GM18907 (cell line): ENCODE data around the gene PTPRU.

Source experiments
- ATAC-seq: cut with Tn5 transposase; IDR thresholded peaks from one replicate; pipeline ENCODE4 v1.9.1; 2021; ENCODE audit warnings: mild to moderate bottlenecking, moderate library complexity; ENCODE audit not compliant: unreplicated experiment

The PTPRU gene

GRCh38 chr1:29235955-29236711, at the start of gene PTPRU:
Gene PTPRU (plus strand): TSS chr1:29236522. CDS start chr1:29236645, 123 bp downstream.
- peak; percentile 50 for ATAC-seq

GRCh38 chr1:29186707-29187106, 49.6 kb upstream of the PTPRU start:
- no peak for ATAC-seq

GRCh38 chr1:29190718-29191117, 45.6 kb upstream of the PTPRU start:
- no peak for ATAC-seq

- ATAC-seq = no peak
These were observed 42.4 kb upstream of the PTPRU start for GRCh38 chr1:29193879-29194455.

GRCh38 chr1:29195881-29196291, 40.4 kb upstream of the PTPRU start:
- ATAC-seq = no peak

GRCh38 chr1:29196863-29197589, 39.3 kb upstream of the PTPRU start:
- no peak for ATAC-seq

GRCh38 chr1:29197590-29197924, 38.8 kb upstream of the PTPRU start:
- no peak for ATAC-seq

GRCh38 chr1:29197993-29198392, 38.3 kb upstream of the PTPRU start:
- no peak for ATAC-seq

GRCh38 chr1:29200906-29201594, 35.3 kb upstream of the PTPRU start:
- no peak for ATAC-seq

GRCh38 chr1:29201595-29202051, 34.7 kb upstream of the PTPRU start:
- no peak for ATAC-seq

GRCh38 chr1:29202053-29202452, 34.3 kb upstream of the PTPRU start:
- ATAC-seq = no peak

GRCh38 chr1:29202584-29203340, 33.6 kb upstream of the PTPRU start:
- ATAC-seq = peak; percentile 74

- no peak for ATAC-seq
These were observed 27.9 kb upstream of the PTPRU start for GRCh38 chr1:29208442-29208841.

GRCh38 chr1:29209173-29209572, 27.1 kb upstream of the PTPRU start:
- no peak for ATAC-seq

GRCh38 chr1:29210278-29211085, 25.8 kb upstream of the PTPRU start:
- no peak for ATAC-seq

- ATAC-seq = no peak
These were observed 25.0 kb upstream of the PTPRU start for GRCh38 chr1:29211086-29212030.

- no peak for ATAC-seq
These were observed 23.3 kb upstream of the PTPRU start for GRCh38 chr1:29213055-29213454.

- no peak for ATAC-seq
These were observed 18.7 kb upstream of the PTPRU start for GRCh38 chr1:29217633-29218032.

- ATAC-seq = no peak
These were observed 18.1 kb upstream of the PTPRU start for GRCh38 chr1:29218223-29218622.
